Glutamatergic neuron (in vitro differentiated cells): Measurements from ENCODE around the gene OTOGL. TPM values are rescaled to one million over a fixed set of nuclear protein-coding genes. Genes with fewer than 3 reads are reported as not detected.
"Not testable (repeated sequence)": the region's sequence is repeated elsewhere in the genome, so short reads cannot be mapped to it uniquely, and the experiment has no call there.

ENCODE experiments used
- DNase-seq: peaks from one replicate; pipeline ENCODE4 v3.0.0; 2022
- H3K27ac Mint-ChIP-seq: one replicate; pipeline ENCODE4 v1.8.0; 2020; ENCODE audit warnings: mild to moderate bottlenecking, mixed read lengths, inconsistent platforms; ENCODE audit not compliant: unreplicated experiment
- H3K27me3 Mint-ChIP-seq: one replicate; pipeline ENCODE4 v1.8.0; 2020; ENCODE audit warnings: mild to moderate bottlenecking, moderate library complexity, mixed read lengths, inconsistent platforms; ENCODE audit not compliant: unreplicated experiment
- H3K36me3 Mint-ChIP-seq: one replicate; pipeline ENCODE4 v1.8.0; 2020; ENCODE audit warnings: mild to moderate bottlenecking, mixed read lengths, inconsistent platforms; ENCODE audit not compliant: unreplicated experiment
- H3K4me1 Mint-ChIP-seq: one replicate; pipeline ENCODE4 v1.8.0; 2020; ENCODE audit warnings: mild to moderate bottlenecking, low read depth, mixed read lengths, inconsistent platforms; ENCODE audit not compliant: unreplicated experiment
- H3K4me3 Mint-ChIP-seq: one replicate; pipeline ENCODE4 v1.8.0; 2020; ENCODE audit warnings: mild to moderate bottlenecking, mixed read lengths, inconsistent platforms; ENCODE audit not compliant: unreplicated experiment
- H3K9me3 Mint-ChIP-seq: one replicate; pipeline ENCODE4 v1.8.0; 2020; ENCODE audit warnings: mild to moderate bottlenecking, moderate library complexity, mixed read lengths, inconsistent platforms; ENCODE audit not compliant: unreplicated experiment
- CTCF ChIP-seq: fragments of 200-600 bp; sonication (generic); IDR thresholded peaks from one replicate; pipeline ENCODE4 v1.5.0; 2021; ENCODE audit not compliant: partially characterized antibody, unreplicated experiment
- total RNA-seq: library from RNA; stranded (reverse); fragmentation: NEBNext Ultra II Directional; extraction: Animal tissue kit (Norgen Biotek cat#: 25700); gene quantifications from one replicate; pipeline ENCODE4 v1.2.1, GENCODE V29; 2021; ENCODE audit not compliant: unreplicated experiment

The OTOGL gene
- total RNA-seq, 1 donor from 2014 or later = 0.83 TPM

- Mint-ChIP-seq H3K27me3 (no peaks in the 10 kb centered on the region), H3K36me3 (no peaks in the 10 kb centered on the region), H3K4me3 (no peak overlapping the region), H3K9me3 (no peaks in the 10 kb centered on the region), H3K27ac (no peak overlapping the region), H3K4me1 (no peaks in the 10 kb centered on the region)
- no peak for TF ChIP-seq CTCF
- no peak for DNase-seq
Measured at GRCh38 chr12:80064951-80065350, 34.4 kb upstream of the OTOGL start.

GRCh38 chr12:80068173-80068572 is 31.2 kb upstream of the OTOGL start:
- Mint-ChIP-seq H3K9me3 (no peaks in the 10 kb centered on the region), H3K27ac (no peak overlapping the region), H3K36me3 (no peaks in the 10 kb centered on the region), H3K4me3 (no peak overlapping the region), H3K27me3 (no peaks in the 10 kb centered on the region), H3K4me1 (no peaks in the 10 kb centered on the region)
- TF ChIP-seq CTCF = no peak
- DNase-seq = no peak

DNA sequence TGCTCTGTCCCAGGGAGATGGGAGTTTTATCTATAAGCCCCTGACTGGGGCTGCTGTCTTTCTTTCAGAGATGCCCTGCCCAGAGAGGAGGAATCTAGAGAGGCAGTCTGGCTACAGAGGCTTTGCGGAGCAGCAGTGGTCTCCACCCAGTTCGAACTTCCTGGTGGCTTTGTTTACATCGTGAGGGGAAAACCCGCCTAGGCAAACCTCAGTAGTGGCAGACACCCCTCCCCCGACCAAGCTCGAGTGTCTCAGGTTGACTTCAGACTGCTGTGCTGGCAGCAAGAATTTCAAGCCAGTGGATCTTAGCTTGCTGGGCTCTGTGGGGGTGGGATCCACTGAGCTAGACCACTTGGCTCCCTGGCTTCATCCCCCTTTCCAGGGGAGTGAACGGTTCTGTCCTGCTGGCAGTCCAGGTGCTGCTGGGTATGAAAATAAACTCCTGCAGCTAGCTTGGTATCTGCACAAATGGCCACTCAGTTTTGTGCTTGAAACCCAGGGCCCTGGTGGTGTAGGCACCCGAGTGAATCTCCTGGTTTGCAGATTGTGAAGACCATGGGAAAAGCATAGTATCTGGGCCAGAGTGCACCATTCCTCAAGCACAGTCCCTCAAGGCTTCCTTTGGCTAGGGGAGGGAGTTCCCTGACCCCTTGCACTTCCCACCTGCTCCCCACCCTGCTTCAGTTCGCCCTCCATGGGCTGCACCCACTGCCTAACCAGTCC is 15.3 kb upstream of the OTOGL start:
- not testable (repeated sequence) for H3K27ac Mint-ChIP-seq

GRCh38 chr12:80086025-80086424 is 13.3 kb upstream of the OTOGL start:
- Mint-ChIP-seq H3K36me3 (no peaks in the 10 kb centered on the region), H3K4me3 (no peak overlapping the region), H3K9me3 (no peaks in the 10 kb centered on the region), H3K4me1 (no peaks in the 10 kb centered on the region), H3K27ac (no peak overlapping the region), H3K27me3 (peaks cover 2% of the 10 kb centered on the region)
- TF ChIP-seq CTCF = no peak
- no peak for DNase-seq

More for the DNA sequence above, 15.3 kb upstream of the OTOGL start:
- not testable (repeated sequence) for DNase-seq, H3K4me3 Mint-ChIP-seq, H3K4me1 Mint-ChIP-seq, H3K27me3 Mint-ChIP-seq, H3K36me3 Mint-ChIP-seq, H3K9me3 Mint-ChIP-seq

DNA sequence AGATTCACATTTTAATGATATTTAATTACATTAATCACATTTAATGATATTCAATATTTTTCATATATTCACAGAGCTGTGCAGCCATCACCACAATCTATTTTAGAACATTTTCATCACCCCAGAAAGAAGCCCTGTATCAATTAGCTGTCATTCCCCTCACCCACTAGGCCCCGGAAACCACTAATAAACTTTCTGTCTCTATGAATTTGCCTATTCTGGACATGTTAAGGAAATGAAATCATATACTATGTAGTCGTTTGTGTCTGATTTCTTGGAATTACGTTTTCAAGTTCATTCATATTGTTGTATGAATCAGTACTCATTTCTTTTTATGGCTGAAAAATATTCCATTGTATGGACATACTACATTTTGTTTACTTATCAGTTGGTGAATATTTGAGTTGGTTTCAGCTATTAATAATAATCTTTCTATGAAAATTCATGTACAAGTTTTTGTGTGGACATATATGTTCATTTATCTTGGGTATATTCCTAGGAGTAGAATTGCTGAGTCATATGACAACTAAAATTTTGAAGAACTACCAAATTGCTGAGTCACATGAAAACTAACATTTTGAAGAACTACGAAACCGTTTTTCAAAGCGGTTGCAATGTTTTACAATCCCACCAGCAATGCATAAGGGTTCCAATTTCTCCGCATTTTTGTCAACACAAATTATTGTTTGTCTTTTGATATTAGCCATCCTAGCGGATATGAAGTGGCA is 11.7 kb upstream of the OTOGL start:
- no peak for DNase-seq
- H3K4me3 Mint-ChIP-seq = no peak overlapping the region
- TF ChIP-seq CTCF = no peak
- H3K27me3 Mint-ChIP-seq = no peaks in the 10 kb centered on the region
- no peaks in the 10 kb centered on the region for H3K36me3 Mint-ChIP-seq
- H3K27ac Mint-ChIP-seq = no peak overlapping the region
- H3K9me3 Mint-ChIP-seq = no peaks in the 10 kb centered on the region
- no peaks in the 10 kb centered on the region for H3K4me1 Mint-ChIP-seq
